GM19193 (cell line): ENCODE measurements around the gene NECTIN2.
A peak's percentile ranks its signal among the peaks of the same experiment; 100 is the strongest.

Source experiments
- POLR2A ChIP-seq: IDR thresholded peaks from 4 replicates; pipeline ENCODE4 v1.6.1; 2011; ENCODE audit not compliant: insufficient read depth, insufficient read length; ENCODE audit errors: extremely low read depth

The NECTIN2 gene

DNA sequence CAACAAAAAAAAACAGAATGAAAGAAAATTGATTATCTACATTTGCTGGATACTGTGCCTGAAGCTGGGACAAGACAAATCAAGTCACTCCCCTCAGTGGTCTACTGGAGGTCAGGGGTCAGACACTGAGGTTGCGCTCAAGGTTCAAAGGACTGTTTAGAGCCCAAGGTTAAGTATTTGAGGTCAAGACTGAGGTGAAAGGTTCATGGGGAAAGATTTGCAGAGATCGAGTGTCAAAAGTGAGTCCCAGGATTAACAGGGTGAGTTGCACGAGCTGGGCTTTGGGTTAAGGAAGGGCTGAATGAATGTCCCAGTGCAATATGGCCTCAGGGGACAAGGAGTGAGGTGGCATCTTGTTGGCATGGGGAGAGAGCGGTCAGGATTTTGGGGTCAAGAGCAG is 41.6 kb downstream of the NECTIN2 start:
- TF ChIP-seq POLR2A, result no peak

GRCh38 chr19:44889830-44890365 is 43.8 kb downstream of the NECTIN2 start:
- TF ChIP-seq POLR2A, result no peak

GRCh38 chr19:44890366-44891015 is 44.4 kb downstream of the NECTIN2 start:
- peak; percentile 66 for TF ChIP-seq POLR2A

- TF ChIP-seq POLR2A, result peak; percentile 68
Measured at GRCh38 chr19:44891016-44891882, 45.2 kb downstream of the NECTIN2 start, which contains the start of gene TOMM40. TSS of gene TOMM40 (plus strand) at chr19:44891254. CDS start at chr19:44891416, 162 bp downstream.

GRCh38 chr19:44892932-44893331 is 46.8 kb downstream of the NECTIN2 start:
- no peak for TF ChIP-seq POLR2A

DNA sequence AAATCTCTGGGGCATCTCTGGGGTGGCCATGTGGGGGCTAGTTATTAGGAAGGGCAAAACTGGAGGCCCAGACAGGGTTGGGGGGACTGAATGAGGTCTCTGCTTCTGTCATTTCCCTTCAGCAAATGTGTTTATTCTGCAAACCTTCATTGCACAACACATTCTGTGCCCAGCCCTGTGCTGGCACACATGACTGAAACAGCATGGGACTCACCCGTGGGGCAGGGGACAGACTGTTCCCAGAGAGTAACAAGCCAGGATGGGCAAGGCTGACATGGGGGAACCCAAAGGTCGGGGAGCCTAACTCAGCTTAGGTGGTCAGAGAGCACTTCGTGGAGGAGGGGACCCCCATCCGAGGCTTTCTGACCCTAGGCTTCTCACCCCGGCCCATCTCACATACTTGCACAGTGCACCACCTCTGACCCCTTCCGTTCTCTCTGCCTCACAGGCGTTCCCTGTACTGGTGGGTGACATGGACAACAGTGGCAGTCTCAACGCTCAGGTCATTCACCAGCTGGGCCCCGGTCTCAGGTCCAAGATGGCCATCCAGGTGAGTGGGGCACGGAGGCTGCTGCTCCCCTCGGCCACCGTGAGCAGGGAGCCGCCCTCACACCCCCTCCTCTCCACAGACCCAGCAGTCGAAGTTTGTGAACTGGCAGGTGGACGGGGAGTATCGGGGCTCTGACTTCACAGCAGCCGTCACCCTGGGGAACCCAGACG is 47.4 kb downstream of the NECTIN2 start:
- no peak for TF ChIP-seq POLR2A

DNA sequence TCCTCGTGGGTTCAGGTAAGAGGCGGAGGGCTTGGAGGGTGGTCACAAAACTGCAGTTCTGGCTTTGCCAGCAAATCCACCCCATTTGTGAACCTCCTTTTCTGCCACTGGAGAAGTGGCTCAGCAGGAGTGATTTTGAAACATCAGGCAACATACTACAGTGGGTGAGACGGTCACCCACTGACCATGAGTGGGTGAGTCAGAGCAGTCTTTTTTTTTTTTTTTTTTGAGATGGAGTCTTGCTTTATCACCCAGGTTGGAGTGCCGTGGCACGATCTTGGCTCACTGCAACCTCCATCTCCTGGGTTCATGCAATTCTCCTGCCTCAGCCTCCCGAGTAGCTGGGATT is 47.9 kb downstream of the NECTIN2 start:
- TF ChIP-seq POLR2A, result no peak

- TF ChIP-seq POLR2A, result no peak
Measured at GRCh38 chr19:44894946-44895345, 48.8 kb downstream of the NECTIN2 start.

DNA sequence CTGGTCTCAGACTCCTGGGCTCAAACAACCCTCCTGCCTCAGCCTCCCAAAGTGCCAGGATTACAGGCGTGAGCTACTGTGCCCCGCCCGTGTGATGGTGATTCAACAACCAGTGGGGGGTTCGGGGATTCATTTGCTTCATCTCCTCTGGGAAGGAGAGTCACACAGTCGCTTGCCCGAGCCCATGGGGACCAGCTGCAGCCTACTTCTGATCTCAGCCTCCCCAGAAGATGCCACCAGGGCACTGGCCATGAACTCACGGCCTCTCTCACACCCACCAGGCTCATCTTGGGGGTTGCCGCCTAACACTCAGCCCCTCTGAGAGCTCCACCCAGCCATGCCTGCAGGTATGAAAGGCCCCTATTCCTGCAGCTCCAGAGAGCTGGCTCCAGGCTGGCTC is 51.7 kb downstream of the NECTIN2 start:
- TF ChIP-seq POLR2A, result no peak

DNA sequence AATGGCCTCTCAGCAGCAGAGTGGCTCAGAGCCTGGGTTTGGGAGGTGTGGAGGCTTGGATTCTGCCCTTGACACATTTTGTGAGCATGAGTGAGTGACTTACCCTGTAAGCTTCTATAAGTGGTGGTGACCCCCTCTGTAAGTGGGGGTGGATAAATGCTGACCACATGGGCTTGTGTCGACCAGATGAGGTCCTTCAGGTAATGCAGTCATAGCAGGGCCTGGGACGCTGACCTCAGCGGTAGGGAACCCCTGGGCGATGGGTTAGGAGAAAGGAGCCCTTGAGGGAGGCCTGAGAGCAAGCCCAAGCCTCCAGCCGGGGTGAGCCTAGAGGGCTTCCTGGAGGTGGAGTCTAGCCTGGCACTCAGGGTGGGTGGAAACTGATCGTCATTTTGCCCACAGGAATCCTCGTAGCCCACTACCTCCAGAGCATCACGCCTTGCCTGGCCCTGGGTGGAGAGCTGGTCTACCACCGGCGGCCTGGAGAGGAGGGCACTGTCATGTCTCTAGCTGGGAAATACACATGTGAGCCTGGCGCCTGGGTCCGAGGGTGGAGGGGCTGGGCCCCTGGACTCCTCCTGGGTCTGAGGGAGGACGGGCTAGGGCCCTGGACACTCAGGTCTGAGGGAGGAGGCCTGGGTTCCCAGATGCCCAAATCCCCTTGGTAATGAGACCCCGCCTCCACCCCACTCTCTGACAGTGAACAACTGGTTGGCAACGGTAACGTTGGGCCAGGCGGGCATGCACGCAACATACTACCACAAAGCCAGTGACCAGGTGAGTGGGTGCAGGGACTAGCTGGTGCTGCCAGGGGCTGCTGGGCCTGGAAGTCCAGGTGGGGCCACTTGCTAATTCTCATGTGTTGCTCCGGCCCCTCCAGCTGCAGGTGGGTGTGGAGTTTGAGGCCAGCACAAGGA is 54.5 kb downstream of the NECTIN2 start:
- TF ChIP-seq POLR2A, result no peak

DNA sequence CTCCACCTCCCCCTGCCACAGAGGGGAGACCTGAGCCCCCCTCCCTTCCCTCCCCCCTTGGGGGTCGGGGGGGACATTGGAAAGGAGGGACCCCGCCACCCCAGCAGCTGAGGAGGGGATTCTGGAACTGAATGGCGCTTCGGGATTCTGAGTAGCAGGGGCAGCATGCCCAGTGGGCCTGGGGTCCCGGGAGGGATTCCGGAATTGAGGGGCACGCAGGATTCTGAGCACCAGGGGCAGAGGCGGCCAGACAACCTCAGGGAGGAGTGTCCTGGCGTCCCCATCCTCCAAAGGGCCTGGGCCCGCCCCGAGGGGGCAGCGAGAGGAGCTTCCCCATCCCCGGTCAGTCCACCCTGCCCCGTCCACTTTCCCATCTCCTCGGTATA is 57.1 kb downstream of the NECTIN2 start:
- TF ChIP-seq POLR2A, result no peak

DNA sequence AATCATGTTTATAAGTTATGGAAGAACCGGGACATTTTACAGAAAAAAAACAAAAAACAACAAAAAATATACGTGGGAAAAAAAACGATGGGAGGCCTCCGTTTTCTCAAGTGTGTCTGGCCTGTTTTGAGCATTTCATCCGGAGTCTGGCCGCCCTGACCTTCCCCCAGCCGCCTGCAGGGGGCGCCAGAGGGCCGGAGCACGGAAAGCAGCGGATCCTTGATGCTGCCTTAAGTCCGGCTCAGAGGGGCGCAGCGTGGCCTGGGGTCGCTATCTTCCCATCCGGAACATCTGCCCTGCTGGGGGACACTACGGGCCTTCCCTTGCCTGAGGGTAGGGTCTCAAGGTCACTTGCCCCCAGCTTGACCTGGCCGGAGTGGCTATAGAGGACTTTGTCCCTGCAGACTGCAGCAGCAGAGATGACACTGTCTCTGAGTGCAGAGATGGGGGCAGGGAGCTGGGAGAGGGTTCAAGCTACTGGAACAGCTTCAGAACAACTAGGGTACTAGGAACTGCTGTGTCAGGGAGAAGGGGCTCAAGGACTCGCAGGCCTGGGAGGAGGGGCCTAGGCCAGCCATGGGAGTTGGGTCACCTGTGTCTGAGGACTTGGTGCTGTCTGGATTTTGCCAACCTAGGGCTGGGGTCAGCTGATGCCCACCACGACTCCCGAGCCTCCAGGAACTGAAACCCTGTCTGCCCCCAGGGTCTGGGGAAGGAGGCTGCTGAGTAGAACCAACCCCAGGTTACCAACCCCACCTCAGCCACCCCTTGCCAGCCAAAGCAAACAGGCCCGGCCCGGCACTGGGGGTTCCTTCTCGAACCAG is 57.7 kb downstream of the NECTIN2 start:
- TF ChIP-seq POLR2A, result no peak

DNA sequence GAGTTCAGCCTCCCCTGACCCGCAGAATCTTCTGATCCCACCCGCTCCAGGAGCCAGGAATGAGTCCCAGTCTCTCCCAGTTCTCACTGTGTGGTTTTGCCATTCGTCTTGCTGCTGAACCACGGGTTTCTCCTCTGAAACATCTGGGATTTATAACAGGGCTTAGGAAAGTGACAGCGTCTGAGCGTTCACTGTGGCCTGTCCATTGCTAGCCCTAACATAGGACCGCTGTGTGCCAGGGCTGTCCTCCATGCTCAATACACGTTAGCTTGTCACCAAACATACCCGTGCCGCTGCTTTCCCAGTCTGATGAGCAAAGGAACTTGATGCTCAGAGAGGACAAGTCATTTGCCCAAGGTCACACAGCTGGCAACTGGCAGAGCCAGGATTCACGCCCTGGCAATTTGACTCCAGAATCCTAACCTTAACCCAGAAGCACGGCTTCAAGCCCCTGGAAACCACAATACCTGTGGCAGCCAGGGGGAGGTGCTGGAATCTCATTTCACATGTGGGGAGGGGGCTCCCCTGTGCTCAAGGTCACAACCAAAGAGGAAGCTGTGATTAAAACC is 58.4 kb downstream of the NECTIN2 start:
- no peak for TF ChIP-seq POLR2A

GRCh38 chr19:44905437-44906160 is 59.5 kb downstream of the NECTIN2 start, which contains the start of gene APOE:
TSS of gene APOE (plus strand) at chr19:44905796. CDS start at chr19:44906625, 829 bp downstream.
- TF ChIP-seq POLR2A, result no peak
